ENCODE results near the gene CC2D1A.

The CC2D1A gene

DNA sequence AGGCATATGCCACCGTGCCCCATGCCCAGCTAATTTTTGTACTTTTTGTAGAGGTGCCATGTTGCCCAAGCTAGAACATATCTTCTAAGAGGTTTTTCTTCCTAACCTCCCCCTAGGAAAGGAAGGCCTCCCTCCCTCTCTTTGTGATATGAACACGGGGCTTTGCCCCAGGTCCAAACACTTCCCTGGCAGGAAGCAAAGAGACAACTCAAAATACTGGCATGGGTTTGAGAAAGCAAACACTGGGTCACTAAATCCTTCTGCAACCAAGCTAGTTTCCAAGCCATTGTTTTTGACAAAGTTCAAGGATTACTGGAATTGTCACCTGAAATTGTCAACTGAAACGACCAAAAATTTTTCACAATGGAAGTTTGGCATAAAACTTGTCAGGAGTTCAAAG lies 8.8 kb downstream of the CC2D1A start:
- no peak for ATAC-seq
- no peak for TF ChIP-seq ISL1 (CRISPR knock-in tag; IDR thresholded peaks at IDR 0.05)
- TF ChIP-seq PPARA (CRISPR knock-in tag; IDR thresholded peaks at IDR 0.05; ENCODE audit: borderline replicate concordance): no peak
- TF ChIP-seq ESRRG (CRISPR knock-in tag; IDR thresholded peaks at IDR 0.05): no peak
- TF ChIP-seq TOX (CRISPR knock-in tag; IDR thresholded peaks at IDR 0.05; ENCODE audit: borderline replicate concordance): no peak
- TF ChIP-seq, protein P1, sequence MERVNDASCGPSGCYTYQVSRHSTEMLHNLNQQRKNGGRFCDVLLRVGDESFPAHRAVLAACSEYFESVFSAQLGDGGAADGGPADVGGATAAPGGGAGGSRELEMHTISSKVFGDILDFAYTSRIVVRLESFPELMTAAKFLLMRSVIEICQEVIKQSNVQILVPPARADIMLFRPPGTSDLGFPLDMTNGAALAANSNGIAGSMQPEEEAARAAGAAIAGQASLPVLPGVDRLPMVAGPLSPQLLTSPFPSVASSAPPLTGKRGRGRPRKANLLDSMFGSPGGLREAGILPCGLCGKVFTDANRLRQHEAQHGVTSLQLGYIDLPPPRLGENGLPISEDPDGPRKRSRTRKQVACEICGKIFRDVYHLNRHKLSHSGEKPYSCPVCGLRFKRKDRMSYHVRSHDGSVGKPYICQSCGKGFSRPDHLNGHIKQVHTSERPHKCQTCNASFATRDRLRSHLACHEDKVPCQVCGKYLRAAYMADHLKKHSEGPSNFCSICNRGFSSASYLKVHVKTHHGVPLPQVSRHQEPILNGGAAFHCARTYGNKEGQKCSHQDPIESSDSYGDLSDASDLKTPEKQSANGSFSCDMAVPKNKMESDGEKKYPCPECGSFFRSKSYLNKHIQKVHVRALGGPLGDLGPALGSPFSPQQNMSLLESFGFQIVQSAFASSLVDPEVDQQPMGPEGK (CRISPR knock-in tag; IDR thresholded peaks at IDR 0.05; ENCODE audit: borderline replicate concordance): no peak

DNA sequence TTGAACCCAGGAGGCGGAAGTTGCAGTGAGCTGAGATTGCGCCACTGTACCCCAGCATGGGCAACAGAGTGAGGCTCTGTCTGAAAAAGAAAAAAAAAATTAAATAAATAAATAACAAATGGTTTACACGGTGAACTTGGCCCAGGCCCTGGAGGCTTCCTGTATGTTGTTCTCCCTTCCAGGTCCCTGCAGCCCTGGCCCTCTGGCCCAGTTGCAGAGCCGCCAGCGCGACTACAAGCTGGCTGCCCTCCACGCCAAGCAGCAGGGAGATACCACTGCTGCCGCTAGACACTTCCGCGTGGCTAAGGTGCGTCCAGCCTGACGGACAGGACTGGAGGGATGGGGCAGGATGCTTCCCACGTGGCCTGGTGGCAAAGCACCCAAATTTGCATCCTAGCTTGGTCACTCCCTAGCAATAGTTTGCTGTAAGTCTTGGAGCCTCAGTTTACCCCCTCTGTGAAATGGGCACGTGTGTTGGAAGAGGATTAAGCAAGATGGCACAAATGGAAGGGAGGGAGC lies 11.9 kb downstream of the CC2D1A start:
- no peak for ATAC-seq
- no peak for TF ChIP-seq TOX (CRISPR knock-in tag; IDR thresholded peaks at IDR 0.05; ENCODE audit: borderline replicate concordance)
- TF ChIP-seq, protein P2, sequence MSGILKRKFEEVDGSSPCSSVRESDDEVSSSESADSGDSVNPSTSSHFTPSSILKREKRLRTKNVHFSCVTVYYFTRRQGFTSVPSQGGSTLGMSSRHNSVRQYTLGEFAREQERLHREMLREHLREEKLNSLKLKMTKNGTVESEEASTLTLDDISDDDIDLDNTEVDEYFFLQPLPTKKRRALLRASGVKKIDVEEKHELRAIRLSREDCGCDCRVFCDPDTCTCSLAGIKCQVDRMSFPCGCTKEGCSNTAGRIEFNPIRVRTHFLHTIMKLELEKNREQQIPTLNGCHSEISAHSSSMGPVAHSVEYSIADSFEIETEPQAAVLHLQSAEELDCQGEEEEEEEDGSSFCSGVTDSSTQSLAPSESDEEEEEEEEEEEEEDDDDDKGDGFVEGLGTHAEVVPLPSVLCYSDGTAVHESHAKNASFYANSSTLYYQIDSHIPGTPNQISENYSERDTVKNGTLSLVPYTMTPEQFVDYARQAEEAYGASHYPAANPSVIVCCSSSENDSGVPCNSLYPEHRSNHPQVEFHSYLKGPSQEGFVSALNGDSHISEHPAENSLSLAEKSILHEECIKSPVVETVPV (CRISPR knock-in tag; IDR thresholded peaks at IDR 0.05): no peak
- TF ChIP-seq ZNF70 (CRISPR knock-in tag; IDR thresholded peaks at IDR 0.05): no peak
- no peak for TF ChIP-seq ISL1 (CRISPR knock-in tag; IDR thresholded peaks at IDR 0.05)
- no peak for TF ChIP-seq BACH2 (CRISPR knock-in tag; IDR thresholded peaks at IDR 0.05; ENCODE audit: borderline replicate concordance)
- TF ChIP-seq ZFP3 (CRISPR knock-in tag; IDR thresholded peaks at IDR 0.05): no peak
- no peak for TF ChIP-seq CSDC2 (CRISPR knock-in tag; IDR thresholded peaks at IDR 0.05)
- no peak for TF ChIP-seq ARNTL (CRISPR knock-in tag; IDR thresholded peaks at IDR 0.05; ENCODE audit: borderline replicate concordance, low read depth)
- TF ChIP-seq SNAI2 (CRISPR knock-in tag; IDR thresholded peaks at IDR 0.05): no peak
- no peak for TF ChIP-seq RARB (CRISPR knock-in tag; IDR thresholded peaks at IDR 0.05)
- TF ChIP-seq, protein P1 (CRISPR knock-in tag; IDR thresholded peaks at IDR 0.05; ENCODE audit: borderline replicate concordance): no peak
- TF ChIP-seq ESRRG (CRISPR knock-in tag; IDR thresholded peaks at IDR 0.05): no peak
- TF ChIP-seq ZNF8 (CRISPR knock-in tag; IDR thresholded peaks at IDR 0.05): no peak
- no peak for TF ChIP-seq PPARA (CRISPR knock-in tag; IDR thresholded peaks at IDR 0.05; ENCODE audit: borderline replicate concordance)
- TF ChIP-seq OSR1 (CRISPR knock-in tag; IDR thresholded peaks at IDR 0.05): no peak
- TF ChIP-seq, protein P3, sequence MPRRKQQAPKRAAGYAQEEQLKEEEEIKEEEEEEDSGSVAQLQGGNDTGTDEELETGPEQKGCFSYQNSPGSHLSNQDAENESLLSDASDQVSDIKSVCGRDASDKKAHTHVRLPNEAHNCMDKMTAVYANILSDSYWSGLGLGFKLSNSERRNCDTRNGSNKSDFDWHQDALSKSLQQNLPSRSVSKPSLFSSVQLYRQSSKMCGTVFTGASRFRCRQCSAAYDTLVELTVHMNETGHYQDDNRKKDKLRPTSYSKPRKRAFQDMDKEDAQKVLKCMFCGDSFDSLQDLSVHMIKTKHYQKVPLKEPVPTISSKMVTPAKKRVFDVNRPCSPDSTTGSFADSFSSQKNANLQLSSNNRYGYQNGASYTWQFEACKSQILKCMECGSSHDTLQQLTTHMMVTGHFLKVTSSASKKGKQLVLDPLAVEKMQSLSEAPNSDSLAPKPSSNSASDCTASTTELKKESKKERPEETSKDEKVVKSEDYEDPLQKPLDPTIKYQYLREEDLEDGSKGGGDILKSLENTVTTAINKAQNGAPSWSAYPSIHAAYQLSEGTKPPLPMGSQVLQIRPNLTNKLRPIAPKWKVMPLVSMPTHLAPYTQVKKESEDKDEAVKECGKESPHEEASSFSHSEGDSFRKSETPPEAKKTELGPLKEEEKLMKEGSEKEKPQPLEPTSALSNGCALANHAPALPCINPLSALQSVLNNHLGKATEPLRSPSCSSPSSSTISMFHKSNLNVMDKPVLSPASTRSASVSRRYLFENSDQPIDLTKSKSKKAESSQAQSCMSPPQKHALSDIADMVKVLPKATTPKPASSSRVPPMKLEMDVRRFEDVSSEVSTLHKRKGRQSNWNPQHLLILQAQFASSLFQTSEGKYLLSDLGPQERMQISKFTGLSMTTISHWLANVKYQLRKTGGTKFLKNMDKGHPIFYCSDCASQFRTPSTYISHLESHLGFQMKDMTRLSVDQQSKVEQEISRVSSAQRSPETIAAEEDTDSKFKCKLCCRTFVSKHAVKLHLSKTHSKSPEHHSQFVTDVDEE (CRISPR knock-in tag; IDR thresholded peaks at IDR 0.05): no peak
- TF ChIP-seq ZC3H10 (CRISPR knock-in tag; IDR thresholded peaks at IDR 0.05): no peak
- no peak for TF ChIP-seq GLIS3 (CRISPR knock-in tag; IDR thresholded peaks at IDR 0.05)

DNA sequence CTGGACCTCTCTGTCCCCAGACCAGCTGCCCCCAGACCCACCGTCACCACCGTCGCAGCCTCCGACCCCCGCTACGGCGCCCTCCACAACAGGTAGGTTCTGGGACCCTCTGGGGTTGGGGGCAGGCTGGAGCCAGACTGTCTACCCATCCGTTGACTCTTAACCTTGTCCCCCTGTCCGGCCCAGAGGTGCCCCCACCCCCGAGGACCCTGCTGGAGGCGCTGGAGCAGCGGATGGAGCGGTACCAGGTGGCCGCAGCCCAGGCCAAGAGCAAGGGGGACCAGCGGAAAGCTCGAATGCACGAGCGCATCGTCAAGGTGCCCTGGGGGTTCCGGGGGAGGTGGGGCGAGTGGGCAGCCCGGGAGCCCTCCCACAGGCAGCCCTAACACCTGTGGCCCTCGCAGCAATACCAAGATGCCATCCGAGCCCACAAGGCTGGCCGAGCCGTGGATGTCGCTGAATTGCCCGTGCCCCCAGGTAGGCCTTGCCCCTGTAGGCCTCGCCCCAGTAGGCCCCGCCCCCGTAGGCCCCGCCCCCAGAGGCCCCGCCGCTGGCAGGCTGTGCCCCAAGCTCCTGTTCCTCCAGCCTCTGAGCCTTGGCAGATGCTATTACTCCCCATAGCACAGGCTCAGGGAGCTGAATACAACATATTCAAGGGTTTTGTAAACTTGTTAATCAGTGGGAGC lies 12.9 kb downstream of the CC2D1A start:
- no peak for ATAC-seq
- TF ChIP-seq PPARA (CRISPR knock-in tag; IDR thresholded peaks at IDR 0.05; ENCODE audit: borderline replicate concordance) (no peak), OSR1 (CRISPR knock-in tag; IDR thresholded peaks at IDR 0.05) (no peak), ARNTL (CRISPR knock-in tag; IDR thresholded peaks at IDR 0.05; ENCODE audit: borderline replicate concordance, low read depth) (no peak), ISL1 (CRISPR knock-in tag; IDR thresholded peaks at IDR 0.05) (no peak), RARB (CRISPR knock-in tag; IDR thresholded peaks at IDR 0.05) (no peak), ZC3H10 (CRISPR knock-in tag; IDR thresholded peaks at IDR 0.05) (no peak), ZNF565 (CRISPR knock-in tag; conservative IDR thresholded peaks at IDR 0.05; ENCODE audit: low read depth) (no peak), TCF4 (CRISPR knock-in tag; IDR thresholded peaks at IDR 0.05; ENCODE audit: borderline replicate concordance) (no peak), SNAI2 (CRISPR knock-in tag; IDR thresholded peaks at IDR 0.05) (no peak), BACH2 (CRISPR knock-in tag; IDR thresholded peaks at IDR 0.05; ENCODE audit: borderline replicate concordance) (no peak), ZNF8 (CRISPR knock-in tag; IDR thresholded peaks at IDR 0.05) (no peak)
- TF ChIP-seq, protein P3 (CRISPR knock-in tag; IDR thresholded peaks at IDR 0.05): no peak
- TF ChIP-seq, protein P4, sequence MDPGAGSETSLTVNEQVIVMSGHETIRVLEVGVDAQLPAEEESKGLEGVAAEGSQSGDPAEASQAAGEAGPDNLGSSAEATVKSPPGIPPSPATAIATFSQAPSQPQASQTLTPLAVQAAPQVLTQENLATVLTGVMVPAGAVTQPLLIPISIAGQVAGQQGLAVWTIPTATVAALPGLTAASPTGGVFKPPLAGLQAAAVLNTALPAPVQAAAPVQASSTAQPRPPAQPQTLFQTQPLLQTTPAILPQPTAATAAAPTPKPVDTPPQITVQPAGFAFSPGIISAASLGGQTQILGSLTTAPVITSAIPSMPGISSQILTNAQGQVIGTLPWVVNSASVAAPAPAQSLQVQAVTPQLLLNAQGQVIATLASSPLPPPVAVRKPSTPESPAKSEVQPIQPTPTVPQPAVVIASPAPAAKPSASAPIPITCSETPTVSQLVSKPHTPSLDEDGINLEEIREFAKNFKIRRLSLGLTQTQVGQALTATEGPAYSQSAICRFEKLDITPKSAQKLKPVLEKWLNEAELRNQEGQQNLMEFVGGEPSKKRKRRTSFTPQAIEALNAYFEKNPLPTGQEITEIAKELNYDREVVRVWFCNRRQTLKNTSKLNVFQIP (CRISPR knock-in tag; IDR thresholded peaks at IDR 0.05; ENCODE audit: borderline replicate concordance, low read depth): no peak
- TF ChIP-seq, protein P2 (CRISPR knock-in tag; IDR thresholded peaks at IDR 0.05): no peak
